LoVo (cell line): ENCODE measurements around the gene PDCD1LG2.
"Not testable (repeated sequence)": the region's sequence is repeated elsewhere in the genome, so short reads cannot be mapped to it uniquely, and the experiment has no call there.

Experiments
- DNase-seq: peaks from one replicate; pipeline ENCODE4 v3.0.0-alpha.2; 2016; ENCODE audit warnings: low spot score

The PDCD1LG2 gene

GRCh38 chr9:5566054-5566618 is 55.8 kb downstream of the PDCD1LG2 start:
- no peak for DNase-seq

GRCh38 chr9:5568868-5569267 is 58.5 kb downstream of the PDCD1LG2 start:
- DNase-seq, result no peak

- DNase-seq, result no peak
These were observed 59.1 kb downstream of the PDCD1LG2 start for GRCh38 chr9:5569409-5569808.

- DNase-seq, result no peak
These were observed 59.6 kb downstream of the PDCD1LG2 start for GRCh38 chr9:5569891-5570290.

- no peak for DNase-seq
These were observed 61.4 kb downstream of the PDCD1LG2 start for GRCh38 chr9:5571629-5572232.

- no peak for DNase-seq
These were observed 63.8 kb downstream of the PDCD1LG2 start for GRCh38 chr9:5574097-5574496.

GRCh38 chr9:5575000-5575399 is 64.7 kb downstream of the PDCD1LG2 start:
- DNase-seq, result no peak

GRCh38 chr9:5577225-5577624 is 66.9 kb downstream of the PDCD1LG2 start:
- DNase-seq, result no peak

- DNase-seq, result no peak
These were observed 67.8 kb downstream of the PDCD1LG2 start for GRCh38 chr9:5578018-5578697.

- no peak for DNase-seq
These were observed 68.4 kb downstream of the PDCD1LG2 start for GRCh38 chr9:5578698-5579085.

GRCh38 chr9:5579881-5580280 is 69.5 kb downstream of the PDCD1LG2 start:
- no peak for DNase-seq

GRCh38 chr9:5580650-5581049 is 70.3 kb downstream of the PDCD1LG2 start:
- no peak for DNase-seq

- DNase-seq, result not testable (repeated sequence)
These were observed 71.4 kb downstream of the PDCD1LG2 start for GRCh38 chr9:5581706-5582105.

GRCh38 chr9:5582835-5583195 is 72.5 kb downstream of the PDCD1LG2 start:
- DNase-seq, result no peak

- DNase-seq, result no peak
These were observed 76.1 kb downstream of the PDCD1LG2 start for GRCh38 chr9:5586391-5586802.

- no peak for DNase-seq
These were observed 76.7 kb downstream of the PDCD1LG2 start for GRCh38 chr9:5587024-5587423.

GRCh38 chr9:5592231-5592630 is 81.9 kb downstream of the PDCD1LG2 start:
- no peak for DNase-seq

GRCh38 chr9:5592904-5593303 is 82.6 kb downstream of the PDCD1LG2 start:
- DNase-seq, result no peak

- no peak for DNase-seq
These were observed 83.6 kb downstream of the PDCD1LG2 start for GRCh38 chr9:5593904-5594303.

GRCh38 chr9:5596173-5596572 is 85.8 kb downstream of the PDCD1LG2 start:
- DNase-seq, result no peak

GRCh38 chr9:5608298-5609225 is 98.2 kb downstream of the PDCD1LG2 start:
- DNase-seq, result no peak

GRCh38 chr9:5609226-5609596 is 98.9 kb downstream of the PDCD1LG2 start:
- DNase-seq, result no peak

GRCh38 chr9:5610491-5610890 is 100.2 kb downstream of the PDCD1LG2 start:
- no peak for DNase-seq
